Measurements from ENCODE around the gene CINP. TPM values are rescaled to one million over a fixed set of nuclear protein-coding genes. Genes with fewer than 3 reads are reported as not detected.

The CINP gene
- total RNA-seq, 1 donor from 2014 or later: 34.4 TPM

Other genes starting within 250 kb of the CINP start
- 25.2 TPM for gene WDR20, start 223.0 kb downstream of the CINP start, total RNA-seq
- 6.3 TPM for gene MOK, start 57.7 kb downstream of the CINP start, total RNA-seq
- 10.1 TPM for gene ZNF839, start 43.1 kb downstream of the CINP start, total RNA-seq
- 21.4 TPM for gene TECPR2, start 51 bp upstream of the CINP start, total RNA-seq
- gene ANKRD9, start 146.9 kb upstream of the CINP start, total RNA-seq: 22.4 TPM
- 43.6 TPM for gene RCOR1, start 229.8 kb upstream of the CINP start, total RNA-seq

Measured in upper lobe of right lung (tissue), 1 donor.